GM21717 (cell line): ENCODE measurements around the gene PPID.
"Not testable (repeated sequence)": the region's sequence is repeated elsewhere in the genome, so short reads cannot be mapped to it uniquely, and the experiment has no call there.

Source experiments
- ATAC-seq: cut with Tn5 transposase; IDR thresholded peaks from one replicate; pipeline ENCODE4 v1.9.1; 2021; ENCODE audit warnings: mild to moderate bottlenecking, moderate library complexity; ENCODE audit not compliant: unreplicated experiment

The PPID gene

GRCh38 chr4:158738866-158739265 lies 15.7 kb upstream of the PPID start:
- no peak for ATAC-seq

GRCh38 chr4:158729716-158730559 lies 6.7 kb upstream of the PPID start:
- ATAC-seq: peak; percentile 88

- ATAC-seq: no peak
Observed at GRCh38 chr4:158728236-158728635, 5.0 kb upstream of the PPID start.

GRCh38 chr4:158726633-158727032 lies 3.4 kb upstream of the PPID start:
- no peak for ATAC-seq

- no peak for ATAC-seq
Observed at GRCh38 chr4:158724637-158725036, 1.4 kb upstream of the PPID start.

GRCh38 chr4:158722291-158722916 lies 792 bp downstream of the PPID start:
- ATAC-seq: no peak

- ATAC-seq: no peak
Observed at GRCh38 chr4:158721680-158722079, 1.5 kb downstream of the PPID start.

- ATAC-seq: no peak
Observed at GRCh38 chr4:158715802-158716201, 7.4 kb downstream of the PPID start.

GRCh38 chr4:158714937-158715336 lies 8.3 kb downstream of the PPID start:
- no peak for ATAC-seq

- not testable (repeated sequence) for ATAC-seq
Observed at GRCh38 chr4:158712622-158713021, 10.6 kb downstream of the PPID start.

- ATAC-seq: no peak
Observed at GRCh38 chr4:158710814-158711213, 12.4 kb downstream of the PPID start.

- no peak for ATAC-seq
Observed at GRCh38 chr4:158704274-158704673, 18.9 kb downstream of the PPID start.

GRCh38 chr4:158688813-158689212 lies 34.4 kb downstream of the PPID start:
- ATAC-seq: no peak

GRCh38 chr4:158682066-158682465 lies 41.1 kb downstream of the PPID start:
- ATAC-seq: no peak

- ATAC-seq: no peak
Observed at GRCh38 chr4:158681629-158682028, 41.6 kb downstream of the PPID start.

- ATAC-seq: no peak
Observed at GRCh38 chr4:158678767-158679166, 44.4 kb downstream of the PPID start.

GRCh38 chr4:158676076-158676475 lies 47.1 kb downstream of the PPID start:
- ATAC-seq: no peak

GRCh38 chr4:158673633-158674032 lies 49.6 kb downstream of the PPID start:
- no peak for ATAC-seq

- ATAC-seq: peak; percentile 92
Observed at GRCh38 chr4:158671915-158672806, 51.0 kb downstream of the PPID start, which contains the start of gene ETFDH. ETFDH (plus strand) TSS chr4:158672296; CDS start chr4:158672457, 161 bp downstream.

GRCh38 chr4:158671665-158671914 lies 51.6 kb downstream of the PPID start, which contains the start of gene C4orf46:
C4orf46 (minus strand) TSS chr4:158671887; CDS start chr4:158671801, 86 bp downstream.
- ATAC-seq: no peak

- ATAC-seq: peak; percentile 35
Observed at GRCh38 chr4:158670975-158671664, 52.1 kb downstream of the PPID start.
